ENCODE data around the gene ZNG1A.
A peak's percentile ranks its signal among the peaks of the same experiment; 100 is the strongest.
"Not testable (repeated sequence)": the region's sequence is repeated elsewhere in the genome, so short reads cannot be mapped to it uniquely, and the experiment has no call there.

ZNG1A gene

GRCh38 chr9:178140-178825, 573 bp downstream of the ZNG1A start:
- not testable (repeated sequence) for DNase-seq (ENCODE audit: low spot score)

- DNase-seq (ENCODE audit: low spot score), result not testable (repeated sequence)
Measured at GRCh38 chr9:169757-170156, 9.1 kb downstream of the ZNG1A start.

- DNase-seq (ENCODE audit: low spot score), result not testable (repeated sequence)
Measured at GRCh38 chr9:159871-160270, 19.0 kb downstream of the ZNG1A start.

- not testable (repeated sequence) for DNase-seq (ENCODE audit: low spot score)
Measured at GRCh38 chr9:151173-151572, 27.7 kb downstream of the ZNG1A start.

GRCh38 chr9:139880-140279, 39.0 kb downstream of the ZNG1A start:
- DNase-seq (ENCODE audit: low spot score), result not testable (repeated sequence)

- not testable (repeated sequence) for DNase-seq (ENCODE audit: low spot score)
Measured at GRCh38 chr9:117995-118467, 60.8 kb downstream of the ZNG1A start, which contains the start of gene FOXD4. Gene FOXD4, minus strand, starts transcription at chr9:118417. Its CDS starts 298 bp downstream, at chr9:118119.

- DNase-seq (ENCODE audit: low spot score), result not testable (repeated sequence)
Measured at GRCh38 chr9:117144-117994, 61.5 kb downstream of the ZNG1A start.

- not testable (repeated sequence) for DNase-seq (ENCODE audit: low spot score)
Measured at GRCh38 chr9:116239-117077, 62.4 kb downstream of the ZNG1A start.

- not testable (repeated sequence) for DNase-seq (ENCODE audit: low spot score)
Measured at GRCh38 chr9:115118-115451, 63.8 kb downstream of the ZNG1A start.

- DNase-seq (ENCODE audit: low spot score), result peak; percentile 5
Measured at GRCh38 chr9:114267-115117, 64.4 kb downstream of the ZNG1A start.

GRCh38 chr9:113468-114266, 65.2 kb downstream of the ZNG1A start:
- peak; percentile 5 for DNase-seq (ENCODE audit: low spot score)

GRCh38 chr9:112589-113467, 66.0 kb downstream of the ZNG1A start:
- not testable (repeated sequence) for DNase-seq (ENCODE audit: low spot score)

- DNase-seq (ENCODE audit: low spot score), result not testable (repeated sequence)
Measured at GRCh38 chr9:110672-111071, 68.2 kb downstream of the ZNG1A start.

- not testable (repeated sequence) for DNase-seq (ENCODE audit: low spot score)
Measured at GRCh38 chr9:109540-109939, 69.3 kb downstream of the ZNG1A start.

GRCh38 chr9:108742-109495, 69.9 kb downstream of the ZNG1A start:
- DNase-seq (ENCODE audit: low spot score), result not testable (repeated sequence)

- not testable (repeated sequence) for DNase-seq (ENCODE audit: low spot score)
Measured at GRCh38 chr9:105991-106390, 72.9 kb downstream of the ZNG1A start.

GRCh38 chr9:100430-100829, 78.4 kb downstream of the ZNG1A start:
- DNase-seq (ENCODE audit: low spot score), result not testable (repeated sequence)

- DNase-seq (ENCODE audit: low spot score), result not testable (repeated sequence)
Measured at GRCh38 chr9:99867-100266, 79.0 kb downstream of the ZNG1A start.
